Activated CD8-positive, alpha-beta memory T cell treated with anti-CD3 and anti-CD28 coated beads, Interleukin-2, amount 50 U/mL, for 4 hours (primary cell): ENCODE data around the gene EML6.
A peak's percentile ranks its signal among the peaks of the same experiment; 100 is the strongest.

Source experiments
- DNase-seq: peaks from one replicate; pipeline ENCODE4 v3.0.0-alpha.2; 2020

EML6 gene

GRCh38 chr2:54887850-54888545 is 164.5 kb downstream of the EML6 start:
- no peak for DNase-seq

GRCh38 chr2:54889053-54889452 is 165.6 kb downstream of the EML6 start:
- no peak for DNase-seq

- no peak for DNase-seq
Observed at GRCh38 chr2:54891909-54892308, 168.4 kb downstream of the EML6 start.

GRCh38 chr2:54894467-54894866 is 171.0 kb downstream of the EML6 start:
- DNase-seq, result no peak

- no peak for DNase-seq
Observed at GRCh38 chr2:54895730-54896129, 172.3 kb downstream of the EML6 start.

GRCh38 chr2:54897420-54898310 is 174.2 kb downstream of the EML6 start:
- DNase-seq, result no peak

GRCh38 chr2:54898456-54899226 is 175.2 kb downstream of the EML6 start:
- no peak for DNase-seq

- no peak for DNase-seq
Observed at GRCh38 chr2:54899576-54900200, 176.2 kb downstream of the EML6 start.

- no peak for DNase-seq
Observed at GRCh38 chr2:54901224-54901986, 177.9 kb downstream of the EML6 start.

GRCh38 chr2:54902763-54903162 is 179.3 kb downstream of the EML6 start:
- no peak for DNase-seq

GRCh38 chr2:54903736-54904554 is 180.5 kb downstream of the EML6 start:
- peak; percentile 45 for DNase-seq

- DNase-seq, result no peak
Observed at GRCh38 chr2:54904836-54905235, 181.4 kb downstream of the EML6 start.

- no peak for DNase-seq
Observed at GRCh38 chr2:54906716-54907115, 183.3 kb downstream of the EML6 start.

GRCh38 chr2:54907663-54908062 is 184.2 kb downstream of the EML6 start:
- no peak for DNase-seq

- no peak for DNase-seq
Observed at GRCh38 chr2:54908591-54908990, 185.1 kb downstream of the EML6 start.

- no peak for DNase-seq
Observed at GRCh38 chr2:54909001-54909400, 185.5 kb downstream of the EML6 start.

- DNase-seq, result no peak
Observed at GRCh38 chr2:54912305-54912704, 188.8 kb downstream of the EML6 start.

GRCh38 chr2:54912893-54913292 is 189.4 kb downstream of the EML6 start:
- DNase-seq, result no peak

- no peak for DNase-seq
Observed at GRCh38 chr2:54914637-54915036, 191.2 kb downstream of the EML6 start.

- no peak for DNase-seq
Observed at GRCh38 chr2:54915101-54915500, 191.6 kb downstream of the EML6 start.

GRCh38 chr2:54916637-54917036 is 193.2 kb downstream of the EML6 start:
- no peak for DNase-seq
